Ishikawa (cell line): ENCODE measurements around the gene INSYN2A.

Source experiments
- CEBPB ChIP-seq: IDR thresholded peaks from 2 replicates; pipeline ENCODE4 v1.6.1; 2012
- CREB1 ChIP-seq: IDR thresholded peaks from 2 replicates; pipeline ENCODE4 v1.6.1; 2012; ENCODE audit warnings: low read depth
- EGR1 ChIP-seq: IDR thresholded peaks from 2 replicates; pipeline ENCODE4 v1.6.1; 2012
- EP300 ChIP-seq: IDR thresholded peaks from 2 replicates; pipeline ENCODE4 v1.6.1; 2012; ENCODE audit warnings: borderline replicate concordance
- FOXM1 ChIP-seq: IDR thresholded peaks from 2 replicates; pipeline ENCODE4 v1.6.1; 2012; ENCODE audit warnings: low read depth, borderline replicate concordance
- NFIC ChIP-seq: IDR thresholded peaks from 2 replicates; pipeline ENCODE4 v1.6.1; 2012
- RAD21 ChIP-seq: IDR thresholded peaks from 2 replicates; pipeline ENCODE4 v1.6.1; 2012; ENCODE audit warnings: low read depth
- TAF1 ChIP-seq: IDR thresholded peaks from 2 replicates; pipeline ENCODE4 v1.6.1; 2012; ENCODE audit warnings: low read depth, mild to moderate bottlenecking
- TCF12 ChIP-seq: IDR thresholded peaks from 2 replicates; pipeline ENCODE4 v1.6.1; 2012; ENCODE audit warnings: low read depth
- TEAD4 ChIP-seq: IDR thresholded peaks from 2 replicates; pipeline ENCODE4 v1.6.1; 2012
- YY1 ChIP-seq: IDR thresholded peaks from 2 replicates; pipeline ENCODE4 v1.6.1; 2012; ENCODE audit warnings: low read depth
- ZBTB7A ChIP-seq: IDR thresholded peaks from 2 replicates; pipeline ENCODE4 v1.6.1; 2012; ENCODE audit warnings: low read depth
- TF ChIP-seq, protein P1 (sequence below): IDR thresholded peaks from 2 replicates; pipeline ENCODE4 v1.6.1; 2012
- TF ChIP-seq, protein P2 (sequence below): IDR thresholded peaks from 2 replicates; pipeline ENCODE4 v1.6.1; 2012; ENCODE audit warnings: low read depth, mild to moderate bottlenecking

INSYN2A gene

DNA sequence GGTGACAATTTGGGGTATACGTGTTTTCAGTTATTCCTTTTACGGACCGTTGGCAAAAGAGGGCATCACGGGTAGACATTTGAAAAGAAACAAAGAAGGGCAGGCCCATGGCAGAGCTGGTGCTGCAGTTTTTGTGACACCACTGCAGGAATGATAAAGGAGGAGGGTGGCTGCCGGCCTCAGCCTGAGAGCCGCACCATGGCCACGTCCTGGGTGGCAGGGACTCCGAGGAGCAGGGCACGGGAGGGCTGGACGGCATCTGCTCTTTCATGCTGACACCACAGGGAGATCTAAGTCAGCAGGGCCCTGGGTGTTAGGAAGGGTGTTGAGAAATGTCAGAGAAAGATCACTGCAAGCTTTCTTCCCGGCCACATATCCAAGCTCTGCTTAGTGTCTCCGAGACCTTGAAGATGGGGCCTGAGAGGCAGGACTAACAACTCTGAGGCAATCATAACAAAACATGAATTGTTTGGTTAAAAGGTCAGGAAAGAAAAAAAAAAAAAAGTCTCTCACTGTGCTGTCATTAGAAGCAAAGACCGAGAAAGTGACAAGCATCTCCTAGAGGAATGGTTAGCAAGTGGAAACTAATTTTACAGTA lies 36.6 kb downstream of the INSYN2A start:
- TF ChIP-seq TCF12 (no peak), ZBTB7A (no peak), CEBPB (no peak), RAD21 (no peak), FOXM1 (no peak), TEAD4 (no peak), EGR1 (no peak)
- TF ChIP-seq, protein P1, sequence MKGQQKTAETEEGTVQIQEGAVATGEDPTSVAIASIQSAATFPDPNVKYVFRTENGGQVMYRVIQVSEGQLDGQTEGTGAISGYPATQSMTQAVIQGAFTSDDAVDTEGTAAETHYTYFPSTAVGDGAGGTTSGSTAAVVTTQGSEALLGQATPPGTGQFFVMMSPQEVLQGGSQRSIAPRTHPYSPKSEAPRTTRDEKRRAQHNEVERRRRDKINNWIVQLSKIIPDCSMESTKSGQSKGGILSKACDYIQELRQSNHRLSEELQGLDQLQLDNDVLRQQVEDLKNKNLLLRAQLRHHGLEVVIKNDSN: no peak
- TF ChIP-seq, protein P2, sequence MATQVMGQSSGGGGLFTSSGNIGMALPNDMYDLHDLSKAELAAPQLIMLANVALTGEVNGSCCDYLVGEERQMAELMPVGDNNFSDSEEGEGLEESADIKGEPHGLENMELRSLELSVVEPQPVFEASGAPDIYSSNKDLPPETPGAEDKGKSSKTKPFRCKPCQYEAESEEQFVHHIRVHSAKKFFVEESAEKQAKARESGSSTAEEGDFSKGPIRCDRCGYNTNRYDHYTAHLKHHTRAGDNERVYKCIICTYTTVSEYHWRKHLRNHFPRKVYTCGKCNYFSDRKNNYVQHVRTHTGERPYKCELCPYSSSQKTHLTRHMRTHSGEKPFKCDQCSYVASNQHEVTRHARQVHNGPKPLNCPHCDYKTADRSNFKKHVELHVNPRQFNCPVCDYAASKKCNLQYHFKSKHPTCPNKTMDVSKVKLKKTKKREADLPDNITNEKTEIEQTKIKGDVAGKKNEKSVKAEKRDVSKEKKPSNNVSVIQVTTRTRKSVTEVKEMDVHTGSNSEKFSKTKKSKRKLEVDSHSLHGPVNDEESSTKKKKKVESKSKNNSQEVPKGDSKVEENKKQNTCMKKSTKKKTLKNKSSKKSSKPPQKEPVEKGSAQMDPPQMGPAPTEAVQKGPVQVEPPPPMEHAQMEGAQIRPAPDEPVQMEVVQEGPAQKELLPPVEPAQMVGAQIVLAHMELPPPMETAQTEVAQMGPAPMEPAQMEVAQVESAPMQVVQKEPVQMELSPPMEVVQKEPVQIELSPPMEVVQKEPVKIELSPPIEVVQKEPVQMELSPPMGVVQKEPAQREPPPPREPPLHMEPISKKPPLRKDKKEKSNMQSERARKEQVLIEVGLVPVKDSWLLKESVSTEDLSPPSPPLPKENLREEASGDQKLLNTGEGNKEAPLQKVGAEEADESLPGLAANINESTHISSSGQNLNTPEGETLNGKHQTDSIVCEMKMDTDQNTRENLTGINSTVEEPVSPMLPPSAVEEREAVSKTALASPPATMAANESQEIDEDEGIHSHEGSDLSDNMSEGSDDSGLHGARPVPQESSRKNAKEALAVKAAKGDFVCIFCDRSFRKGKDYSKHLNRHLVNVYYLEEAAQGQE: no peak

DNA sequence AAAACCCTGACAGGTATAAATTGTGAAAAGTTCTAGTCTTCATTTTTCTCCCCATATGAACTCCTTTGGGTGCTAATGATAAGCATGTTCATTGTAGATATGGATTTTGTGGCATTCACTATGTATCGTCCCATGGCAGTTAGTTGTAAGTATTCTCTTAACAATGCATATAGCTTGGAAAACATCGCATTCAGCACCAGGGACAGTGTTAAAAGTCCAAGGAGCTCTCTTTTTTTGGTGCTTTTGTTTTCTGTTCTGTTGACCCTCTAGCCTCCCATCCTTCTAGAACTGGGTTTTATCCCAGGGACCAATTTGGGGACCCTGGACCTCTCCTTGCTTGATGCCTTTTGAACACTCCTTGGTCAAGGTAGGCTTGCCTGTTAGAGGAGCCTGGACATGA lies 37.7 kb downstream of the INSYN2A start:
- TF ChIP-seq TEAD4: no peak
- TF ChIP-seq, protein P2: peak; percentile 82

DNA sequence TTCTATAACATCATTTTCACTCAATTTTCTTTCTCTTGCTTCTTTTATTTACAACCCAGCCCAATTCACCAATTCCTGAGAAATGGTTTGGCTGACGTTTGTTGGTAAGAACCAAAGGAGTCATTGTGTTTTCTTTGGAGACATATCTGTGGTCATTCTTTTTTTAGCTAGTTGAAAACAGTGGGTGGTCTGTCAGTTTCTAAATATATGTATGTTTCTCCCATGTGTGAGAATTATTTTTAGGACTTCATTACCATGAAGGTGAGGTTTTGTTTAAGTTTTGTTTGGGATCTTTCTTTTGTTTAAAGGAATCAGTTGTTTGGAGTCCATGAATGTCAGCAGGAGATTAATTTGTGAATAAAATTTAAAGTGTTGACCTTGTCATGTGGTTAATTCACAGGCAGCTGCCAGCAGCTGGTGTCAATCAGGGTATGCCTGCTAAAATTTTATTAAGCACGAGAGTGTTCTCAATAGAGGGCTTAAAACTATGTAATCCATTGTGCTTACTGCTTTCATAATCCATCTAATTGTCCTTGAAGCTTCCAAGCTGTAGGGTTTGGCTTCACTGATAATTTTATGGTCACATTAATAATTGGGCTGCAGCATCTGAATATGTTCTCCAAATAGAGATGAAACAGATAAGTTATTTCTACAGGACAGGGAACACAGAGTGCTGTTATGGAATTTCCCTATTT lies 38.7 kb downstream of the INSYN2A start:
- TF ChIP-seq TAF1: no peak
- no peak for TF ChIP-seq YY1
- no peak for TF ChIP-seq NFIC
- TF ChIP-seq TCF12: no peak
- TF ChIP-seq CREB1: no peak
- TF ChIP-seq, protein P1: no peak
- TF ChIP-seq EGR1: no peak

DNA sequence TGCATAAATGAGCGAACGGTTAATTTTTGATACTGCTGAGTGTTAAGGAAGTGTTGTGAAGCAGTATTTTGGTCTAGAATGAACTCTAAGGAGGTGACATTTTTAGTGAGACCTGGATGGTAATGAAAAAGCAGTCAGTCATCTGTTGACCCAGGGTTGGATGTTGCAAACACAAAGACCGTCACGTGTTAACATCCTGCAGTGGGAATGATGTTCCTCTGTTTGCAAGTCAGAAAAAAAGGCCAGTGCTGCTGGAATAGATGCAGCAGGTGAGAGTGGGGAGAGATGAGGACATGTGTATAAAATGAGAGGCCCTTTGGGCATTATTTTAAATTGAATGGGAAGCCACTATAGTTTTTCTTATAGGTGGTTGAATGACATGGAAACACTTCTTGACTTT lies 39.3 kb downstream of the INSYN2A start:
- TF ChIP-seq TCF12 (no peak), RAD21 (no peak), CREB1 (no peak), ZBTB7A (no peak), TEAD4 (no peak), EP300 (no peak)
- TF ChIP-seq, protein P1: no peak
- TF ChIP-seq, protein P2: no peak

DNA sequence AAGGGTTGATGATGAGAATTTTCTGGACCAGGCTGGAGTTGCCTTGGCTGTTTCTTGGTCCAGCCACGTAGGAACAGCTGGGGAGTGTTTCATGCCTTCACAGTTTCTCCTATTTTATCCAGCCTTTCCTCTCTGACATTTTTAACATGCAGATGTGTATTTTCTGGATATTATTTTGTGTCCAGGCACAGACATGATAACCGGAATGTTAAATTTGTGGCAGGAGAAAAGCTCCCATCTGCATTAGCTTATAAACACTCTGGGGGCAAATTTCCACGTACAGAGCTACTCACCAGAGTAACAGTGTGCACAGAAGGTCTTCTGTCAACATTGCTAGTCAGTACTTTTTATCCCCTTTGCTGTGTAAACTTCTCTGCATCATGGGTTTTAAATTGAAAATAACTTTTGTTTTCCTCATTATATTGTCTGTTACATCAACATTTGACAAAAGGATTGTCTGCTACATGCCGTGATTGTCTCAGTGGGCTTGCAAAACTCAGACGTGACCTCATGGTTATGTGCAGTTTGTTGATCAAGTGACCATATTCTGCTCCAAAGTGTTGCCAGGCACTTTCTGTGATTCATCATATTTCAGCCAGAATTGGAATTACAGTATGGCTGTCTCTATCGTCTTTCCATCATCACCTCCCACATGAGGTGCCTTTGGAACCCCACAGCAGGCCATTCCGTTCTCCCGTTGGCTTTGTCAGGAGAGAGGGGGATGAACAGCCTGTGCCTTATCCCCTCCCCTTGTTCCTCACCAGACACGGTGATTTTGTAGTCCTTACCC lies 41.4 kb downstream of the INSYN2A start:
- TF ChIP-seq NFIC (no peak), TCF12 (no peak), EP300 (no peak), CREB1 (no peak), CEBPB (no peak)
- TF ChIP-seq, protein P2: no peak
